H9 (cell line): ENCODE measurements around the gene CCN5. TPM values are rescaled to one million over a fixed set of nuclear protein-coding genes. Genes with fewer than 3 reads are reported as not detected.
A peak's percentile ranks its signal among the peaks of the same experiment; 100 is the strongest.

Source experiments
- DNase-seq: peaks from one replicate; pipeline ENCODE4 v3.0.0-alpha.2; 2017
- H2AFZ ChIP-seq: one replicate; pipeline ENCODE4 v1.6.1; 2013; ENCODE audit warnings: mild to moderate bottlenecking, low read length, control low read depth, moderate library complexity
- H2AK5ac ChIP-seq: 2 replicates; pipeline ENCODE4 v1.6.1; 2013; ENCODE audit warnings: low read length, control low read depth, mixed read lengths; ENCODE audit not compliant: insufficient read length
- H2BK120ac ChIP-seq: one replicate; pipeline ENCODE4 v1.6.1; 2013; ENCODE audit warnings: low read depth, mild to moderate bottlenecking, low read length, control low read depth, inconsistent platforms; ENCODE audit not compliant: poor library complexity, severe bottlenecking
- H2BK12ac ChIP-seq: 2 replicates; pipeline ENCODE4 v1.6.1; 2013; ENCODE audit warnings: low read length, control low read depth, mixed read lengths, low read depth; ENCODE audit not compliant: insufficient read length
- H2BK15ac ChIP-seq: 2 replicates; pipeline ENCODE4 v1.6.1; 2013; ENCODE audit warnings: low read depth, low read length, control low read depth
- H2BK20ac ChIP-seq: one replicate; pipeline ENCODE4 v1.6.1; 2013; ENCODE audit warnings: low read depth, mild to moderate bottlenecking, low read length, control low read depth, inconsistent platforms; ENCODE audit not compliant: poor library complexity, severe bottlenecking
- H2BK5ac ChIP-seq: 2 replicates; pipeline ENCODE4 v1.6.1; 2013; ENCODE audit warnings: low read length, control low read depth, mixed read lengths; ENCODE audit not compliant: insufficient read length
- H3K14ac ChIP-seq: 2 replicates; pipeline ENCODE4 v1.6.1; 2013; ENCODE audit warnings: low read length, control low read depth; ENCODE audit not compliant: insufficient read depth
- H3K18ac ChIP-seq: 2 replicates; pipeline ENCODE4 v1.6.1; 2013; ENCODE audit warnings: low read depth, mild to moderate bottlenecking, mixed read lengths, low read length, control low read depth; ENCODE audit not compliant: insufficient read length
- H3K23ac ChIP-seq: 2 replicates; pipeline ENCODE4 v1.6.1; 2013; ENCODE audit warnings: low read length, control low read depth, mixed read lengths, low read depth; ENCODE audit not compliant: insufficient read length
- H3K23me2 ChIP-seq: 2 replicates; pipeline ENCODE4 v1.6.1; 2013; ENCODE audit warnings: low read depth, mild to moderate bottlenecking, mixed read lengths, low read length, control low read depth; ENCODE audit not compliant: insufficient read length, poor library complexity, severe bottlenecking
- H3K27ac ChIP-seq: 2 replicates; pipeline ENCODE4 v1.5.1; 2013; ENCODE audit warnings: low read length, control low read depth, mixed read lengths, low read depth; ENCODE audit not compliant: insufficient read length
- H3K27me3 ChIP-seq: 2 replicates; pipeline ENCODE4 v1.6.1; 2013; ENCODE audit warnings: low read length, control low read depth, inconsistent platforms; ENCODE audit not compliant: insufficient read depth
- H3K4ac ChIP-seq: 2 replicates; pipeline ENCODE4 v1.6.1; 2013; ENCODE audit warnings: low read depth, mild to moderate bottlenecking, control low read depth, inconsistent platforms, low read length, moderate library complexity
- H3K4me1 ChIP-seq: 2 replicates; pipeline ENCODE4 v1.6.1; 2013; ENCODE audit warnings: low read length, control low read depth, inconsistent platforms; ENCODE audit not compliant: insufficient read depth
- H3K4me2 ChIP-seq: 2 replicates; pipeline ENCODE4 v1.6.1; 2013; ENCODE audit warnings: low read length, control low read depth, mixed read lengths; ENCODE audit not compliant: insufficient read length, insufficient read depth
- H3K56ac ChIP-seq: 2 replicates; pipeline ENCODE4 v1.6.1; 2013; ENCODE audit warnings: low read depth, mild to moderate bottlenecking, mixed read lengths, low read length, control low read depth; ENCODE audit not compliant: insufficient read length
- H3K79me1 ChIP-seq: 2 replicates; pipeline ENCODE4 v1.6.1; 2013; ENCODE audit warnings: low read depth, mild to moderate bottlenecking, moderate library complexity, low read length, control low read depth, inconsistent platforms; ENCODE audit not compliant: insufficient read depth, poor library complexity, severe bottlenecking
- H3K79me2 ChIP-seq: 2 replicates; pipeline ENCODE4 v1.6.1; 2013; ENCODE audit warnings: low read length, control low read depth, inconsistent platforms; ENCODE audit not compliant: insufficient read depth
- H3K9ac ChIP-seq: 2 replicates; pipeline ENCODE4 v1.6.1; 2013; ENCODE audit warnings: low read length, control low read depth, mixed read lengths; ENCODE audit not compliant: insufficient read length; ENCODE audit errors: extremely low read depth
- H3K9me3 ChIP-seq: one replicate; pipeline ENCODE4 v1.6.1; 2013; ENCODE audit warnings: low read depth, low read length, inconsistent platforms; ENCODE audit not compliant: control insufficient read depth
- H3T11ph ChIP-seq: one replicate; pipeline ENCODE4 v1.6.1; 2013; ENCODE audit warnings: mild to moderate bottlenecking, low read length, control low read depth, inconsistent platforms
- H4K20me1 ChIP-seq: one replicate; pipeline ENCODE4 v1.6.1; 2013; ENCODE audit not compliant: control insufficient read depth, insufficient read length, insufficient read depth
- H4K5ac ChIP-seq: 2 replicates; pipeline ENCODE4 v1.6.1; 2013; ENCODE audit warnings: low read depth, mild to moderate bottlenecking, mixed read lengths, low read length, control low read depth; ENCODE audit not compliant: insufficient read length
- H4K8ac ChIP-seq: replicated peaks from 2 replicates; pipeline ENCODE4 v1.6.1; 2013; ENCODE audit warnings: low read length, control low read depth, mixed read lengths, low read depth; ENCODE audit not compliant: insufficient read length
- H4K91ac ChIP-seq: 2 replicates; pipeline ENCODE4 v1.6.1; 2013; ENCODE audit warnings: low read depth, mild to moderate bottlenecking, moderate library complexity, mixed read lengths, low read length, control low read depth; ENCODE audit not compliant: insufficient read length
- H3K27ac Mint-ChIP-seq, 3 experiments: 2 replicates in 2 of 3; 3 replicates in 1 of 3; pipeline ENCODE4 v1.8.0; 2020 to 2021; ENCODE audit warnings: mixed read lengths in 3 of 3, mild to moderate bottlenecking in 1 of 3, moderate library complexity in 1 of 3
- H3K27me3 Mint-ChIP-seq: 2 replicates; pipeline ENCODE4 v1.8.0; 2021; ENCODE audit warnings: low read depth, mild to moderate bottlenecking, moderate library complexity, mixed read lengths
- H3K36me3 Mint-ChIP-seq, 3 experiments: 2 replicates in 2 of 3; 3 replicates in 1 of 3; pipeline ENCODE4 v1.8.0; 2020 to 2021; ENCODE audit warnings: low read depth in 3 of 3, mixed read lengths in 3 of 3; ENCODE audit not compliant: insufficient read depth in 1 of 3
- H3K4me1 Mint-ChIP-seq, 2 experiments: 2 replicates each; pipeline ENCODE4 v1.8.0; 2020; ENCODE audit warnings: mixed read lengths in 2 of 2
- H3K4me3 Mint-ChIP-seq, 2 experiments: 2 replicates in 1 of 2; 3 replicates in 1 of 2; pipeline ENCODE4 v1.8.0; 2020 to 2021; ENCODE audit warnings: mild to moderate bottlenecking in 2 of 2, mixed read lengths in 2 of 2, moderate library complexity in 1 of 2
- H3K9me3 Mint-ChIP-seq, 2 experiments: 2 replicates in 1 of 2; 3 replicates in 1 of 2; pipeline ENCODE4 v1.8.0; 2020; ENCODE audit warnings: mild to moderate bottlenecking in 2 of 2, mixed read lengths in 2 of 2, moderate library complexity in 1 of 2
- CTCF ChIP-seq: fragments of 200-600 bp; sonication (generic); conservative IDR thresholded peaks from 3 replicates; pipeline ENCODE4 v1.8.0; 2021; ENCODE audit warnings: antibody characterized with exemption, mild to moderate bottlenecking
- WGBS: extraction: QIAGEN DNeasy Blood & Tissue Kit; methylation state at CpG from one replicate; pipeline ENCODE4 v1.1.7; 2013; ENCODE audit warnings: missing lambda C conversion rate, low lambda C conversion rate, mixed read lengths; ENCODE audit not compliant: insufficient read length; ENCODE audit errors: extremely low coverage; 5-methylcytosine and 5-hydroxymethylcytosine counted together
- total RNA-seq: library from RNA; stranded (reverse); gene quantifications from 2 replicates; pipeline ENCODE4 v1.2.1, GENCODE V29; 2021

CCN5 gene
- total RNA-seq, 1 experiment from 2014 or later: not detected

GRCh38 chr20:44701858-44702256 lies 13.3 kb upstream of the CCN5 start:
- H3K4me3 Mint-ChIP-seq: peak overlapping the region in 1 of 2 experiments; percentile 40; a peak in 1 of 5 replicates
- Histone ChIP-seq H3T11ph (no peak overlapping the region), H3K4me1 (peaks cover 6% of the 10 kb centered on the region; the same call in 1 of the 2 replicates), H3K9ac (no peak overlapping the region), H4K91ac (no peak overlapping the region), H2BK120ac (no peak overlapping the region), H3K4me2 (no peak overlapping the region), H2AK5ac (no peak overlapping the region), H2BK20ac (no peak overlapping the region), H3K23ac (no peak overlapping the region), H2BK12ac (no peak overlapping the region), H3K18ac (no peak overlapping the region), H4K20me1 (no peaks in the 10 kb centered on the region), H3K23me2 (no peaks in the 10 kb centered on the region), H3K9me3 (no peaks in the 10 kb centered on the region), H4K5ac (no peak overlapping the region), H2AFZ (no peak overlapping the region), H2BK5ac (no peak overlapping the region), H3K79me2 (no peaks in the 10 kb centered on the region), H3K27ac (no peak overlapping the region), H4K8ac (no peak overlapping the region), H3K4ac (no peak overlapping the region), H3K79me1 (no peaks in the 10 kb centered on the region), H3K27me3 (no peaks in the 10 kb centered on the region), H3K14ac (no peak overlapping the region), H3K56ac (no peak overlapping the region), H2BK15ac (no peak overlapping the region)
- TF ChIP-seq CTCF: no peak
- H3K4me1 Mint-ChIP-seq: peaks cover 16 to 28% of the 10 kb centered on the region in 2 experiments
- H3K36me3 Mint-ChIP-seq: no peaks in the 10 kb centered on the region; a peak in 1 of 7 replicates
- H3K9me3 Mint-ChIP-seq: no peaks in the 10 kb centered on the region
- peaks cover 5% of the 10 kb centered on the region for H3K27me3 Mint-ChIP-seq
- peak overlapping the region in 2 of 3 experiments; percentile 66 to 79; a peak in 4 of 7 replicates for H3K27ac Mint-ChIP-seq
- DNase-seq: no peak
- WGBS: no CpG with 5 or more reads among the region's 7 CpGs
